Duodenal mucosa (tissue), 2 donors: ENCODE measurements around the gene WNT3.

Experiments
- H3K27ac ChIP-seq: one replicate; pipeline ENCODE4 v1.7.0; 2013; ENCODE audit warnings: low read depth, low read length
- H3K27me3 ChIP-seq, 2 donors: one replicate each; pipeline ENCODE4 v1.7.0; 2013; ENCODE audit warnings: low read length in 2 of 2, control low read depth in 1 of 2; ENCODE audit not compliant: insufficient read depth in 2 of 2, control insufficient read depth in 1 of 2
- H3K36me3 ChIP-seq, 2 donors: one replicate each; pipeline ENCODE4 v1.7.0; 2013; ENCODE audit warnings: low read length in 2 of 2, control low read depth in 1 of 2; ENCODE audit not compliant: insufficient read depth in 2 of 2, control insufficient read depth in 1 of 2
- H3K4me1 ChIP-seq, 2 donors: one replicate each; pipeline ENCODE4 v1.7.0; 2013; ENCODE audit warnings: low read length in 2 of 2, control low read depth in 1 of 2; ENCODE audit not compliant: insufficient read depth in 2 of 2, control insufficient read depth in 1 of 2
- H3K4me3 ChIP-seq, 2 donors: one replicate each; pipeline ENCODE4 v1.7.0; 2013; ENCODE audit warnings: low read length in 2 of 2, low read depth in 1 of 2
- H3K9ac ChIP-seq, 2 donors: one replicate each; pipeline ENCODE4 v1.7.0; 2013; ENCODE audit warnings: low read length in 2 of 2, low read depth in 1 of 2
- H3K9me3 ChIP-seq, 2 donors: one replicate each; pipeline ENCODE4 v1.7.0; 2013; ENCODE audit warnings: low read length in 2 of 2, control low read depth in 1 of 2; ENCODE audit not compliant: control insufficient read depth in 1 of 2

Gene WNT3

GRCh38 chr17:46814446-46814845 is 4.0 kb downstream of the WNT3 start:
- Histone ChIP-seq H3K4me3 (no peak overlapping the region), H3K9me3 (no peaks in the 10 kb centered on the region), H3K9ac (no peak overlapping the region), H3K36me3 (no peaks in the 10 kb centered on the region), H3K4me1 (peaks cover 7 to 11% of the 10 kb centered on the region in 2 donors), H3K27ac (no peak overlapping the region), H3K27me3 (peaks cover 54 to 55% of the 10 kb centered on the region in 2 donors)

- Histone ChIP-seq H3K27ac (no peak overlapping the region), H3K4me3 (no peak overlapping the region), H3K9ac (no peak overlapping the region), H3K36me3 (no peaks in the 10 kb centered on the region), H3K4me1 (peaks cover 1 to 6% of the 10 kb centered on the region in 2 donors), H3K27me3 (peaks cover 49 to 50% of the 10 kb centered on the region in 2 donors), H3K9me3 (no peaks in the 10 kb centered on the region)
Measured at GRCh38 chr17:46813920-46814319, 4.6 kb downstream of the WNT3 start.

GRCh38 chr17:46812624-46813318 is 5.7 kb downstream of the WNT3 start:
- Histone ChIP-seq H3K4me3 (no peak overlapping the region), H3K9ac (no peak overlapping the region), H3K36me3 (no peaks in the 10 kb centered on the region), H3K27ac (no peak overlapping the region), H3K27me3 (peaks cover 38 to 40% of the 10 kb centered on the region in 2 donors), H3K4me1 (no peaks in the 10 kb centered on the region), H3K9me3 (no peaks in the 10 kb centered on the region)

- Histone ChIP-seq H3K27ac (no peak overlapping the region), H3K27me3 (peaks cover 31 to 34% of the 10 kb centered on the region in 2 donors), H3K4me1 (no peaks in the 10 kb centered on the region), H3K4me3 (no peak overlapping the region), H3K9me3 (no peaks in the 10 kb centered on the region), H3K9ac (no peak overlapping the region), H3K36me3 (no peaks in the 10 kb centered on the region)
Measured at GRCh38 chr17:46811978-46812583, 6.4 kb downstream of the WNT3 start.

- no peak overlapping the region for H3K4me3 ChIP-seq
- peaks cover 21% of the 10 kb centered on the region in 2 donors for H3K27me3 ChIP-seq
- H3K4me1 ChIP-seq: no peaks in the 10 kb centered on the region
Measured at GRCh38 chr17:46810837-46811236, 7.7 kb downstream of the WNT3 start.

GRCh38 chr17:46809110-46809571 is 9.4 kb downstream of the WNT3 start:
- peaks cover 7 to 10% of the 10 kb centered on the region in 2 donors for H3K27me3 ChIP-seq
- no peaks in the 10 kb centered on the region for H3K9me3 ChIP-seq
- H3K36me3 ChIP-seq: no peaks in the 10 kb centered on the region
- H3K27ac ChIP-seq: no peak overlapping the region
- no peaks in the 10 kb centered on the region for H3K4me1 ChIP-seq
- H3K4me3 ChIP-seq: no peak overlapping the region
- no peak overlapping the region for H3K9ac ChIP-seq

More at GRCh38 chr17:46810837-46811236, 7.7 kb downstream of the WNT3 start:
- Histone ChIP-seq H3K9ac (no peak overlapping the region), H3K36me3 (no peaks in the 10 kb centered on the region), H3K9me3 (no peaks in the 10 kb centered on the region), H3K27ac (no peak overlapping the region)

- no peak overlapping the region for H3K4me3 ChIP-seq
Measured at GRCh38 chr17:46805771-46806170, 12.7 kb downstream of the WNT3 start.

GRCh38 chr17:46803544-46803943 is 14.9 kb downstream of the WNT3 start:
- H3K4me3 ChIP-seq: no peak overlapping the region
- H3K9me3 ChIP-seq: no peaks in the 10 kb centered on the region
- no peak overlapping the region for H3K9ac ChIP-seq
- H3K27me3 ChIP-seq: no peaks in the 10 kb centered on the region
- no peak overlapping the region for H3K27ac ChIP-seq
- H3K36me3 ChIP-seq: no peaks in the 10 kb centered on the region
- H3K4me1 ChIP-seq: no peaks in the 10 kb centered on the region

More at GRCh38 chr17:46805771-46806170, 12.7 kb downstream of the WNT3 start:
- Histone ChIP-seq H3K4me1 (no peaks in the 10 kb centered on the region), H3K9me3 (no peaks in the 10 kb centered on the region), H3K27me3 (no peaks in the 10 kb centered on the region), H3K27ac (no peak overlapping the region), H3K9ac (no peak overlapping the region), H3K36me3 (no peaks in the 10 kb centered on the region)

- Histone ChIP-seq H3K36me3 (no peaks in the 10 kb centered on the region), H3K4me3 (no peak overlapping the region), H3K9me3 (no peaks in the 10 kb centered on the region), H3K4me1 (no peaks in the 10 kb centered on the region), H3K27me3 (no peaks in the 10 kb centered on the region), H3K9ac (no peak overlapping the region), H3K27ac (no peak overlapping the region)
Measured at GRCh38 chr17:46802800-46803199, 15.7 kb downstream of the WNT3 start.

- no peak overlapping the region for H3K27ac ChIP-seq
- H3K4me3 ChIP-seq: no peak overlapping the region
- H3K27me3 ChIP-seq: peaks cover 0 to 2% of the 10 kb centered on the region in 2 donors
- H3K9ac ChIP-seq: no peak overlapping the region
- no peaks in the 10 kb centered on the region for H3K9me3 ChIP-seq
- no peaks in the 10 kb centered on the region for H3K4me1 ChIP-seq
- no peaks in the 10 kb centered on the region for H3K36me3 ChIP-seq
Measured at GRCh38 chr17:46800573-46800972, 17.9 kb downstream of the WNT3 start.
